WERI-Rb-1 (cell line): ENCODE results near the gene FCHSD2.

ENCODE experiments used
- DNase-seq: peaks from one replicate; pipeline ENCODE4 v3.0.0-alpha.2; 2020
- H3K27ac ChIP-seq: fragments of 250-450 bp; sonication (Bioruptor Pico); 2 replicates; pipeline ENCODE4 v1.5.1; 2020; ENCODE audit warnings: mild to moderate bottlenecking, moderate library complexity
- H3K27me3 ChIP-seq: fragments of 250-450 bp; sonication (Bioruptor Pico); 2 replicates; pipeline ENCODE4 v1.5.1; 2021; ENCODE audit warnings: mild to moderate bottlenecking, low read depth, moderate library complexity; ENCODE audit not compliant: insufficient read depth, severe bottlenecking
- H3K36me3 ChIP-seq: fragments of 250-450 bp; sonication (Bioruptor Pico); 2 replicates; pipeline ENCODE4 v1.5.1; 2020; ENCODE audit warnings: mild to moderate bottlenecking, moderate library complexity
- H3K4me3 ChIP-seq: 2 replicates; pipeline ENCODE4 v1.5.1; 2011; ENCODE audit warnings: low read depth, mild to moderate bottlenecking, control low read depth, low read length
- H3K9me3 ChIP-seq: fragments of 250-450 bp; sonication (Bioruptor Pico); 2 replicates; pipeline ENCODE4 v1.5.1; 2021; ENCODE audit warnings: mild to moderate bottlenecking, moderate library complexity; ENCODE audit not compliant: severe bottlenecking
- CTCF ChIP-seq: IDR thresholded peaks from 2 replicates; pipeline ENCODE4 v1.5.1; 2011; ENCODE audit warnings: low read depth, mild to moderate bottlenecking, control low read depth, inconsistent platforms, low read length

FCHSD2 gene

DNA sequence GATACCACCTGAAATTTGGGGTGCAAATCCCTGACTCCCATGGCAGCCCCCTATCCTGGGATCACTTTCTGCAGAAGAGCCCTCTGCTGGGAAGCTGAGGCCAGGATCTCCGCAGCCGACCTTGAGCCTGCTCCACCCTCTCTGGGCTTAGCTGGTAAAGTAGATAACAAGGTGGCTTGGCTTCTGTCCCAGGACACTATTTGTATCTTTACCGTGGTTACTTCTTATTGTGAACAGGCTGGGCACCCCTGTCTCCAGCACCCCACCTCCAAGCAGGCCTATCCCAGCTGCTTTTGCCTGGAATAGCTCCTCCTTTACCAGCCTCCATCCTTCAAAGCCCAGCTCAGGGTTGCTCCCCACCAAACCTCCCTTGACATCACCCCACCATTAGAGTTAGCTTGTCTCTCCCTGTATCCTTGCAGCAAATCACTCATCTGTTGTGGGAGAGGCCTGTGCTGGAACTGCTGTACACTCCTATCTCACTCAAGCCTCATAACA lies 40.8 kb upstream of the FCHSD2 start:
- DNase-seq: no peak
- peak; percentile 40; the same call in 1 of the 2 replicates for TF ChIP-seq CTCF

DNA sequence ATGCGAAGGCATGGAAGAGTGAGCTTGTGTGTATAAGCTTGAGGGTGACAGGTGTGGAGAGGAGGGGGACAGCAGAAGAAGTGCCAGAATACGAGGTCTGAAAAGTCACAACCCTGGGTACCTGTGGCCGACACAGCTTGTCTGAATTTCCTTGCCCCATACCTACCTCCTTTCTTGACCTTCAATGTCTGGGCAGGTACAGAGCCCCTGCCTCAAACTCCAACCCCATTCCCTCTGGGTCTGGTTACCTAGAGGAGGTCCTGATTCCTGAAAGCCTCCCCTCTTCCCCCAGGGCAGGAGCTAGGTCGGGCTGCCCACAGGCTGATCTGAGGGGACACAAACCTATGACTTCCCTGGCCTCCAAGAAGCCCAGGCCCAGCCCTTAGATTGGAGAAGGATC lies 36.6 kb upstream of the FCHSD2 start:
- Histone ChIP-seq H3K27ac (no peak overlapping the region), H3K4me3 (no peak overlapping the region), H3K27me3 (no peaks in the 10 kb centered on the region), H3K36me3 (no peaks in the 10 kb centered on the region), H3K9me3 (no peaks in the 10 kb centered on the region)
- DNase-seq: no peak
- TF ChIP-seq CTCF: no peak

More for the DNA sequence above, 40.8 kb upstream of the FCHSD2 start:
- H3K36me3 ChIP-seq: no peaks in the 10 kb centered on the region
- H3K27me3 ChIP-seq: no peaks in the 10 kb centered on the region
- no peaks in the 10 kb centered on the region for H3K9me3 ChIP-seq
- no peak overlapping the region for H3K27ac ChIP-seq
- no peak overlapping the region for H3K4me3 ChIP-seq

GRCh38 chr11:73177778-73178539 lies 35.8 kb upstream of the FCHSD2 start:
- H3K27me3 ChIP-seq: no peaks in the 10 kb centered on the region
- DNase-seq: peak; percentile 79
- no peak overlapping the region for H3K27ac ChIP-seq
- TF ChIP-seq CTCF: peak; percentile 87
- H3K9me3 ChIP-seq: no peaks in the 10 kb centered on the region
- H3K4me3 ChIP-seq: no peak overlapping the region
- H3K36me3 ChIP-seq: no peaks in the 10 kb centered on the region

- Histone ChIP-seq H3K36me3 (no peaks in the 10 kb centered on the region), H3K27ac (no peak overlapping the region), H3K27me3 (no peaks in the 10 kb centered on the region), H3K9me3 (no peaks in the 10 kb centered on the region), H3K4me3 (no peak overlapping the region)
- no peak for TF ChIP-seq CTCF
- DNase-seq: no peak
Observed at GRCh38 chr11:73177380-73177777, 35.3 kb upstream of the FCHSD2 start.

- no peaks in the 10 kb centered on the region for H3K36me3 ChIP-seq
- no peaks in the 10 kb centered on the region for H3K27me3 ChIP-seq
- no peak overlapping the region for H3K4me3 ChIP-seq
- no peak for TF ChIP-seq CTCF
- DNase-seq: no peak
- H3K9me3 ChIP-seq: no peaks in the 10 kb centered on the region
- H3K27ac ChIP-seq: no peak overlapping the region
Observed at GRCh38 chr11:73176874-73177155, 34.7 kb upstream of the FCHSD2 start.
